HT1080 (cell line): Measurements from ENCODE around the gene TNS4. TPM values are rescaled to one million over a fixed set of nuclear protein-coding genes. Genes with fewer than 3 reads are reported as not detected.
A peak's percentile ranks its signal among the peaks of the same experiment; 100 is the strongest.
"Not testable (repeated sequence)": the region's sequence is repeated elsewhere in the genome, so short reads cannot be mapped to it uniquely, and the experiment has no call there.

Experiments
- DNase-seq: peaks from one replicate; pipeline ENCODE4 v3.0.0-alpha.2; 2015; ENCODE audit warnings: low read depth
- polyA plus RNA-seq, 2 experiments: library from polyadenylated mRNA; depleted of rRNA; stranded (reverse); fragments of >200 nt; gene quantifications; 2 replicates each; pipeline ENCODE4 v1.2.3, GENCODE V29; 2015
- total RNA-seq: library from RNA; depleted of rRNA; stranded (reverse); fragments of >200 nt; shearing (Covaris generic); gene quantifications from 2 replicates; pipeline ENCODE4 v1.2.3, GENCODE V29; 2014; rRNA removed

TNS4 gene
- 0.10 and 0.95 TPM in 2 replicates for total RNA-seq
- 3.3 and 4.0 TPM in 2 replicates for polyA plus RNA-seq (2015; cell fraction: cytosol; rRNA removed)
- 6.1 and 12.7 TPM in 2 replicates for polyA plus RNA-seq (2015; cell fraction: nucleus; rRNA removed)

- no peak for DNase-seq
Measured at GRCh38 chr17:40501499-40501911, at the start of gene TNS4. TNS4 (minus strand) TSS chr17:40501623; CDS start chr17:40496425, 5,198 bp downstream.

- DNase-seq = no peak
Measured at GRCh38 chr17:40550608-40551007, 49.2 kb upstream of the TNS4 start.

DNA sequence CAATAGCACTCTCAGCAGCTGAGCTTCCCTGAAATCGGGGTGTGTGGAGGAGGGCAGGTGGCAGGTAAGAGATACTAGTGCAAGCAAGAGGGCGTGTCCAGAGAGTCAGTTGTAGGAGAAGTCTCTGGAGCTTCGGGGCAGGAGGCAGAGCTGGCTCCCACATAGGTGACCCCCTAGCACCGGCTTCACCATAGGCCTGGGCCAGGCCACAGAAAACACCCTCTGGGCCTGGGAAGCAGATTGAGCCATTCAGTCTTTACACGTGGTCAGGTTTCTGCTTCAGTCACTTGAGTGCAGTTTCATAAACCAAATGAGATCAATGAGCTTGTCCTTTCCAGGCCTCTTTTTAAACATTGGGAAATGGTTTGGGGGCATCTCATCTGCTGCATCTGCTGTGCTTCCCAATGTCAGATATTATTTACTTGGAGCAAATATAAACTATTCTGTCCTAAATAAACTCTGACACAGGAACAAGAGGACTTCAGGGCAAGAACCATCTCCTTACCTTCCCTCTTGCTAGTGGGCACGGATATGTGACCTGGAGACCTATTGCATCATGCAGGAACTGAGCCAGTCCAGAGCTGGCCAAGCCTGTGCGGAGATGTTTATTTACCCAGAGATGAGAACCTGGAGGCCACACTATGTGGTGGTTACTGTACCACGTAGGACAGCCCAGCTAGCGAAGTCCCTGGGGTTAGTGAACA is 47.7 kb upstream of the TNS4 start:
- DNase-seq = peak; percentile 57

DNA sequence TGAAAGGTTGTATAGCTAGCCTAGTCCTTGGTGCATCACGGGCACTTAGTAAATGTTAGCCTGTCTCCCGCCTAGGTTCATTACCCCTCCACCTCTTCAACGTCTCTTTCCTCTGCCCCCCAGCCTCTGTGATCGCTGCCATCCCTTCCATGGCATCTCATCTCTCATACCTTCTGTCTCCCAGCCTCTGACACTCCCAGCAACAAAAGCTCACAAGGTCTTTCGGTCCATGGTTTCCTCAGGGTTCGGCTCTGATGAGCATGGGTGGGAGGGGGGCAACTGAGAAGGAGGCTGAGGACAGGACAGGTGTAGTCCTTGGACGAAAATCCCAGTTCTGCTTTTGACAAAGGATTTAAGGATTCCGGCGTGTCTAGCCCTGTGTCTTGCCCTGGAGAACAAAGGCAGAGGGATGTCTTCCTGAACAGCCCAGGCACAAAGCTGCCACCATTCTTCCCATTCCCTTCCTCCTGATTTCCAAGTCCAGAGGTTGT is 47.1 kb upstream of the TNS4 start:
- no peak for DNase-seq

- no peak for DNase-seq
Measured at GRCh38 chr17:40547785-40548478, 46.5 kb upstream of the TNS4 start.

GRCh38 chr17:40547079-40547784 is 45.8 kb upstream of the TNS4 start:
- no peak for DNase-seq

DNA sequence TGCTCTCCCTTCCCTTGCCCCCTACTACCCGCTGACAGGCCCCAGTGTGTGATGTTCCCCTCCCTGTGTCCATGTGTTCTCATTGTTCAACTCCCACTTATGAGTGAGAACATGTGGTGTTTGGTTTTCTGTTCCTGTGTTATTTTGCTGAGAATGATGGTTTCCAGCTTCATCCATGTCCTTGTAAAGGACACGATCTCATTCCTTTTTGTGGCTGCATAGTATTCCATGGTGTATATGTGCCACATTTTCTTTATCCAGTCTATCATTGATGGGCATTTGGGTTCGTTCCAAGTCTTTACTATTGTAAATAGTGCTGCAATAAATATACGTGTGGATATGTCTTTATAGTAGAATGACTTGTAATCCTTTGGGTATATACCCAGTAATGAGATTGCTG is 45.1 kb upstream of the TNS4 start:
- not testable (repeated sequence) for DNase-seq

GRCh38 chr17:40545660-40546059 is 44.2 kb upstream of the TNS4 start:
- no peak for DNase-seq

DNA sequence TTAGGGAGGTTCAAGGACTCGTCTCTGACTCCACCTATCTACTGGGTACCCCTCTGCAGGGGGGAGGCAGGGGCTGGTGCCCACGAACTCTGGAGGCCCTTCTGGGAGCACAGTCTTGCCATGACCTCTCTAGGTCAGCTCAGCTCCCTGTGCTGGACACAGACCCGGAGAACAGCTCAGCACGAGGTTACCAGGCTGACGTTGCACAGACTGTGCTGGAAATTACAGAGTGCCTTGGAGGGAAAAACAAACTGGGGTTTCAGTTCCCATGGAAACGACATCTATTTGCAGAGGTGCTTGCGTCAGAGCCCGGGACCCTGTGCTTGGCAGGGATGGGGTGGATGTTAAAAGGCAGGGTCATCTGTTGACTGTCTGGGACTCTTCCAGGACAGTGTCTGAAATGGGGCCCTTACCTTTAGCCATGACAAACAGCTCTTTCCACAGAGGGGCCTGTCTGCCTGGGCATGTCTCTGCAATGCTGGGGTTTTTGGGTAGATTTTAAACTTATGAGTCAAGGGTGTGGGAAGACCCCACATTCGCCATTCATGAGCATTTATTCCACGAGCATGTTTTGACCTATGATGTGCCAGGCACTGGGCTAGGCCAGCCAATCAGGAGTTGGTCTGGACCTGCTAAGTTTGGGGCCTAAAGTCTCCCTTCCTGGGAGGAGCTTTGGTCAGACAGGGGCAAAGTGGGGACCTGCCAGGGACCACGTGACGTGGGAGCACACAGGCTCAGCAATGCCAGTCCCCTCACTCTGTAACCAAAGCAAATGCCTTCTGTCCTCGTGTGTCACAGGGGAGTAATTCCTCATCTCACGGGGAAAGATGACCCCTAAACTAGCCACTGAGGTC is 41.4 kb upstream of the TNS4 start:
- DNase-seq = peak; percentile 44

DNA sequence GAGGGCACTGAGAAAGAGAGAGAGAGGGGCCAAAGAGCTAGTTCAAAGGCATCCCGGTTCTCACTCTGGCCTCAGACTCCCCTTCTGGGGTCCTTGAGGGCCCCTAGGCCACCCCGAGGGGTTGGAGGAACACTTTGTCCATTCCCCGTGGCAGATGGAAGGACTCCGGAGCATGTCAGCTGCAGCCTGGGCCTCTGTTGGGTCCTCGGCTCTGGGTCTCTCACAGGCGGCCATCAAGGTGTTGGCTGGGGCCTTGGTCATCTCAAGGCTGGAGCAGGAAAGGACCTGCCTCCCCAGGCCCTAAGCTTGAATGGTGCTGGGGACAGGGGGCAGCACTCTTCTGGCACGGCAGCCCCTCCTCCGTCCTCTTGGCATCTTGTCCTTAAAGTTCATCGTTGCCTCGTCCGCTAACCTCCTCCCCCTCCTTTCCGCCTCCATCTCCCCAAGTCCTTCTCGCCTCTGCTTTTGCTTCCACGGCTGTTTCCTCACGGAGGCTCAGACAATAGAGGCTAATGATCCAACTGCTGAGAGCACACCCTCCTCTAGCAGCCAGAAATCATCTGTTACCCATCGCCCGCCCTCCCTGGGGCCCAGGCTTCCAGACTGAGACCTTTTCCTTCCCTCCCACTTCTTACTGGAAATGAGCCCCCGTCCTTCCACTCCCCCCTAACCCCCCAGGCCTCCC is 40.6 kb upstream of the TNS4 start:
- no peak for DNase-seq

DNA sequence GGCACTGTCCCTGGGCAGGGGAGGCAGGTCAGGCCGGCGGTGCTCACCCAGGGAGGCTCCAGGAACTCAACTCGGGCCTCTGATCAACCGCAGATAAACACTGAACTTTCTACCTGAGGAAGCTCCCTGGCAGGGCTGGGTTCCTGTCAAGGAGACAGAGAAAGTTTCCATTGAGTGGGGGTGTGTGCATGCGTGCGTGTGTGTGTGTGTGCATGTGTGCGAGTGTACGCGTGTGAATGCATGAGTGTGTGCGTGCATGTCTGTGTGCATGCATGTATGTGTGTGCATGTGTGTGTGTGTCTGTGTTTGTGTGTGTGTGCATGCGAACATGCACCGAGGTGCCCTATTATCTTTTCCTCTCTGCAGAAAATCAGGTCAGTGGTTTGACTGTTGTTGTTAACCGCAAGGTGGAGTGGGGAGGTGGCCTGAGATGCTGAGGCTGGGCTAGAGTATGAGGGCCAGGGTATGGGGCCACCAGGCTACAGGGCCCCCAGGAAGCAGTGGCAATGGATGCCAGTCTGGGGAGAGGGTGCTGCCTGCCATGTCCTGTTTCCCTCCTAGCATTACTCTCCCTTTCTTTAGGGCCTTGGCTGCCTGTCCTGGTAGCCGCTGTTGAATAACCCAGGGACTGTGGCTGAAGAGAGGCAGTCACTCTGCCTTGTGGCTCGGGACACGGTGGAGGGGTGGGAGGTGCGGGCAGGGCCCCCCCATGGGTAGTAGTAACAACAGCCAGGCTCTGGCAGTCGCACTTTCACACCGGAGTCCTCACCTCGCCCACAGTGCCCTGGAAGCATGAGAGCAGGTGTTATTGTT is 39.8 kb upstream of the TNS4 start:
- DNase-seq = no peak

- no peak for DNase-seq
Measured at GRCh38 chr17:40540448-40540847, 39.0 kb upstream of the TNS4 start.

GRCh38 chr17:40539711-40540411 is 38.4 kb upstream of the TNS4 start:
- DNase-seq = no peak

DNA sequence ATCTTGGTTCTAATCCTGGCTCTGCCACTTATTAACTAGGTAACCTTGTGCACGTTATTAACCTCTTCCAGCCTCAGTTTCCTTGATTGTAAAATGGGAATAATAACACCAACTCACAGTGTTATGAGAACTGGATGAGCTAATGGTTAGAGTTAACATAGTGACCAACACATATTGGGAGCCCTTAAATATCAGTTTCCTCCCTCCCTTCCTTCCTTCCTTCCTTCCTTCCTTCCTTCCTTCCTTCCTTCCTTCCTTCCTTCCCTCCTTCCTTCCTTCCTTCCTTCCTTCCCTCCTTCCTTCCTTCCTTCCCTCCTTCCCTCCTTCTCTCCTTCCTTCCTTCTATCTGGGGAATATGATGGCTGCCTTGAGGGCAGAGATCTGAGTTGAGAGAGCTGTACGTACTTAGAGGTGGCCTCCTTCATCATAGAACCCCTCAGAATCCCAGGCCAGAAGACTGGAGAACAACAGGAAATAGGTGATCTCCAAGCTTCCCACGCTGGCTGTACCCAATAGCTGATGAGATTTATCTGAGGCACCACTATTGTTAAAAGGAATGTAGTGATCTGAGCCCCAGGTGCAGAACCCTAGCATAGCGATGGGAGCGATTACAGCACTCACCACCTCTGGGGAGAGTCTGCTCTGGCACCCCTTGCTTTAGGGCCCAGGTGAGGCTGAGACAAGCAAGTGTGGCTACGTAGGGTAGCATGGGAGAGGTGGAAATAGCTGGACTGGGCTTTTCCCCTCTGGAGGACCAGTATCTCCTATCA is 37.7 kb upstream of the TNS4 start:
- DNase-seq = no peak

DNA sequence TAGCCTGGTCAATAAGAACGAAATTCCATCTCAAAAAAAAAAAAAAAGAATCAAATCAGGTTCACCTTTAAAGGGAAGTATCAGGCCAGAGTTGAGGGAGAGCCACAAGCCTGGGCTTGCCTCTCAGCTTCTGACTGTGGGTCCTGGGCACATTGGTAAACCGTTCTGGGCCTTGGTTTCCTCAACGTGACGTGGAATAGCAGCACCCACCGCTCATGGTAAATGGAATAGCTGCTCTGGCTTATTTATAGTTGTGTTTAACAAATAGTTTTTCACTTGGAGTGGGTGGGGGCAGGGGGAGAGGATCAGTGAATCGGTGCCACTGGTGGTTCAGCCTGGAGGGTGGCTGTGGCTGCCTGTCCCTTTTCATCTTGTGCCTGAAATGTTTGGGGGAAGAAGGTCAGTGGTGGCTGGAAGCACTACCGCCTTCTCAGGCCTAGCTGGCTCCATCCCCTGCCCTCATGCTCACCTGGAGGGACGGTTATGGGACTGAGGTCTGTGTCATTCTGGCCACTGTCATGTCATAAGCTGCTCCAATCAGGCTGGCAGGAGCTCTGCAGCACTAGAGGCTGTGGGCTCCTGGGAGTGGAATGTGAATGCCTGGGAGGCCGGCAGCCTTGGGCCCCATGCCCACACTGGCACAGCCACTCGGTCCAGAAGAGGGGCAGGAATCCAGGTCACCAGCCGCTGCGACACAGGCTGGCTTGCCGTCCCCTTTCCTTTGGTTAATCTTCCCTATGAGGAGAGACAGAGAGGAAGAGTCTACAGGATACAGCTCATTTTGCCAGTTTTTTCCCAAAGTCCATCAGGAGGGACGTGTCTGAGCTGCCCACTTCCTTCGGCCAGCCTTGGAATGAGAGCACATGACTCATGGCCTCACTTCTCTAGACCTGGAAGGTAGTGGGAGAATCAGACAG is 36.9 kb upstream of the TNS4 start:
- DNase-seq = peak; percentile 68

DNA sequence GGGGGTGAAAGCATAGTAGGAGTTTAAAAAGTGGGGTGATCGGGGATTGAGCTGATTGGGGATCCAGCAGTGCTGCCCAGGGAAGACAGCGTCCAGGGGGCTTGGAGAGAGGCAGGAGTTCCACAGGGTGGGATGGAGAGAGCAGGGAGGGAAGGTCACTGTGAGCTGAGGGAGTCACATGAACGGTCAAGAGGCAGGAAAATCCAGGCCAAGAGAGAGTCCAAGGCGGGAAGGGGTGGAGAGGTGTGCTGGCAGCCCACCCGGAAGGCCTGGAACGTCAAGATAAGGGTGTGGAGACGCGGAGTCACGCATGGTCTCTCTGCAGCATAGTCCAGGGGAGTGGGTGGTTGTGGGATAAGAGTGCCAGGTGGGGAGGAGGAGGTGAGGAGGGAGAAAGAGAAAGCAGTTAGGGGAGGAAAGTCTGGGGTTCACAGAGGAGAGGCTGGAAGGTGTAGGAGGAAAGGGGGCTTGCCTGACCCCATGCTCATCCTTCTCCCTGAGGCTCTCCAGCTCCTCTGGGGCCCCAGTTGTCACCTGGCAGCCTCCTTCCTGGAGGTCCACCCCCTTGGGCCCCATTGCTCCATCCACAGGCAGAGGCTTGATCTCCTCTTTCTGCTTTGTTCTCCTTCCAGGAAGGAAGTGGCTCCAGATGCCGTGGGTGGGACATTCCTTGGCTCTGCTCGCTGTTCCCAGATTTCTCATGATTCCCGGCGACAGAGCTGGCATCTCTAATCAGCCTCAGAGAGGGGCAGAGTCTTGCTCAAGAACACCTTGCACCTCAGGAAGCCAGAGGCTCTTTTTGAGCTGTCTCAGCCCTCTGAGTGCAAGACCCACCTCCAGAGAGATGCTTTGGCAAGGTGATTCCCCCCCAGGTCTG is 35.1 kb upstream of the TNS4 start:
- peak; percentile 44 for DNase-seq
